Left ventricle myocardium inferior (tissue), 1 donor: ENCODE data around the gene SPEF1. TPM values are rescaled to one million over a fixed set of nuclear protein-coding genes. Genes with fewer than 3 reads are reported as not detected.

Experiments used
- DNase-seq: peaks from one replicate; pipeline ENCODE4 v3.0.0-alpha.2; 2020
- H3K27ac ChIP-seq: fragments of 200-600 bp; replicated peaks from 2 replicates; pipeline ENCODE4 v1.8.0; 2021
- H3K27me3 ChIP-seq: fragments of 200-600 bp; 2 replicates; pipeline ENCODE4 v1.8.0; 2021; ENCODE audit warnings: low read depth
- H3K36me3 ChIP-seq: fragments of 200-600 bp; 2 replicates; pipeline ENCODE4 v1.8.0; 2021
- H3K4me1 ChIP-seq: fragments of 200-600 bp; 2 replicates; pipeline ENCODE4 v1.8.0; 2021
- H3K4me3 ChIP-seq: fragments of 200-600 bp; 2 replicates; pipeline ENCODE4 v1.8.0; 2021; ENCODE audit warnings: mild to moderate bottlenecking, moderate library complexity
- H3K9me3 ChIP-seq: fragments of 200-600 bp; replicated peaks from 2 replicates; pipeline ENCODE4 v1.8.0; 2021
- CTCF ChIP-seq: fragments of 200-600 bp; IDR thresholded peaks from 2 replicates; pipeline ENCODE4 v1.8.0; 2021; ENCODE audit warnings: antibody characterized with exemption, mild to moderate bottlenecking, borderline replicate concordance
- intact Hi-C: fragments of 100-400 bp; cut with micrococcal nuclease; formaldehyde crosslinking; loops from one replicate; pipeline ENCODE4 v1.11.0; 2022
- total RNA-seq: library from RNA; stranded (reverse); fragmentation: NEBNext Ultra II Directional; extraction: Animal tissue kit (Norgen Biotek cat#: 25700); gene quantifications from one replicate; pipeline ENCODE4 v1.2.1, GENCODE V29; 2021
- donor health status: DM: no; HTN: yes; CAD: no; lungs with severe emphysema.

Gene SPEF1
- total RNA-seq, 1 donor from 2014 or later, result 0.33 TPM

- Histone ChIP-seq H3K27me3 (no peaks in the 10 kb centered on the region), H3K4me3 (no peak overlapping the region), H3K36me3 (peaks cover 50% of the 10 kb centered on the region), H3K9me3 (no peaks in the 10 kb centered on the region), H3K4me1 (peaks cover 34% of the 10 kb centered on the region), H3K27ac (no peak overlapping the region)
- no peak for DNase-seq
- intact Hi-C loops, result no loop called here
- TF ChIP-seq CTCF, result no peak
Measured at GRCh38 chr20:3801299-3801698, 20.1 kb upstream of the SPEF1 start.

GRCh38 chr20:3800878-3801260 is 19.6 kb upstream of the SPEF1 start:
- no peaks in the 10 kb centered on the region for H3K27me3 ChIP-seq
- no peaks in the 10 kb centered on the region for H3K9me3 ChIP-seq
- peaks cover 31% of the 10 kb centered on the region for H3K4me1 ChIP-seq
- TF ChIP-seq CTCF, result no peak
- intact Hi-C loops, result no loop called here
- H3K27ac ChIP-seq, result no peak overlapping the region
- H3K4me3 ChIP-seq, result no peak overlapping the region
- no peak for DNase-seq
- H3K36me3 ChIP-seq, result peaks cover 50% of the 10 kb centered on the region

GRCh38 chr20:3800256-3800877 is 19.1 kb upstream of the SPEF1 start:
- intact Hi-C loops, result no loop called here
- H3K9me3 ChIP-seq, result no peaks in the 10 kb centered on the region
- no peak overlapping the region for H3K27ac ChIP-seq
- H3K4me3 ChIP-seq, result no peak overlapping the region
- no peak for DNase-seq
- peaks cover 50% of the 10 kb centered on the region for H3K36me3 ChIP-seq
- H3K4me1 ChIP-seq, result peaks cover 34% of the 10 kb centered on the region
- TF ChIP-seq CTCF, result no peak
- no peaks in the 10 kb centered on the region for H3K27me3 ChIP-seq

GRCh38 chr20:3798908-3799248 is 17.6 kb upstream of the SPEF1 start:
- Histone ChIP-seq H3K27ac (no peak overlapping the region), H3K4me3 (no peak overlapping the region), H3K4me1 (peaks cover 40% of the 10 kb centered on the region), H3K27me3 (no peaks in the 10 kb centered on the region), H3K36me3 (peaks cover 35% of the 10 kb centered on the region), H3K9me3 (no peaks in the 10 kb centered on the region)
- DNase-seq, result no peak
- intact Hi-C loops, result no loop called here
- no peak for TF ChIP-seq CTCF

GRCh38 chr20:3798373-3798768 is 17.1 kb upstream of the SPEF1 start:
- Histone ChIP-seq H3K27me3 (no peaks in the 10 kb centered on the region), H3K4me3 (no peak overlapping the region), H3K27ac (no peak overlapping the region), H3K4me1 (peaks cover 40% of the 10 kb centered on the region), H3K9me3 (no peaks in the 10 kb centered on the region), H3K36me3 (peaks cover 30% of the 10 kb centered on the region)
- no peak for DNase-seq
- no peak for TF ChIP-seq CTCF
- intact Hi-C loops, result no loop called here
